Activated T-cell treated with anti-CD3 and anti-CD28 coated beads for 1 hour (primary cell): ENCODE results near the gene NME7.
"Not testable (repeated sequence)": the region's sequence is repeated elsewhere in the genome, so short reads cannot be mapped to it uniquely, and the experiment has no call there.

Experiments
- DNase-seq: peaks from one replicate; pipeline ENCODE4 v3.0.0-alpha.2; 2020; ENCODE audit warnings: low read depth

Gene NME7

GRCh38 chr1:169367686-169368405 lies at the start of gene NME7, which contains the start of gene BLZF1:
Gene NME7, minus strand, starts transcription at chr1:169367797. Its CDS starts 87 bp downstream, at chr1:169367710.
Gene BLZF1, plus strand, starts transcription at chr1:169368195. Its CDS starts 1,328 bp downstream, at chr1:169369523.
- peak; percentile 97 for DNase-seq

- DNase-seq: no peak
These were observed 47.4 kb upstream of the NME7 start for GRCh38 chr1:169414952-169415351.

GRCh38 chr1:169408340-169408739 lies 40.7 kb upstream of the NME7 start:
- DNase-seq: not testable (repeated sequence)

- DNase-seq: not testable (repeated sequence)
These were observed 35.0 kb upstream of the NME7 start for GRCh38 chr1:169402578-169402977.

GRCh38 chr1:169395955-169396354 lies 28.4 kb upstream of the NME7 start:
- DNase-seq: no peak

- no peak for DNase-seq
These were observed 24.8 kb upstream of the NME7 start for GRCh38 chr1:169392406-169392805.

- no peak for DNase-seq
These were observed 22.7 kb upstream of the NME7 start for GRCh38 chr1:169390303-169390702.

GRCh38 chr1:169387399-169387798 lies 19.8 kb upstream of the NME7 start:
- no peak for DNase-seq

- DNase-seq: no peak
These were observed 15.9 kb upstream of the NME7 start for GRCh38 chr1:169383449-169383848.

GRCh38 chr1:169381162-169381561 lies 13.6 kb upstream of the NME7 start:
- DNase-seq: no peak

GRCh38 chr1:169371404-169371803 lies 3.8 kb upstream of the NME7 start:
- DNase-seq: no peak

GRCh38 chr1:169368406-169368769 lies 791 bp upstream of the NME7 start:
- DNase-seq: no peak

GRCh38 chr1:169367096-169367685 lies 406 bp downstream of the NME7 start:
- no peak for DNase-seq

- DNase-seq: no peak
These were observed 2.6 kb downstream of the NME7 start for GRCh38 chr1:169364948-169365347.

GRCh38 chr1:169363046-169363730 lies 4.4 kb downstream of the NME7 start:
- no peak for DNase-seq

GRCh38 chr1:169361281-169361680 lies 6.3 kb downstream of the NME7 start:
- DNase-seq: no peak

GRCh38 chr1:169360415-169360814 lies 7.2 kb downstream of the NME7 start:
- no peak for DNase-seq

- DNase-seq: no peak
These were observed 19.1 kb downstream of the NME7 start for GRCh38 chr1:169348383-169349036.

- no peak for DNase-seq
These were observed 19.8 kb downstream of the NME7 start for GRCh38 chr1:169347688-169348382.

GRCh38 chr1:169346036-169346589 lies 21.5 kb downstream of the NME7 start:
- DNase-seq: no peak

- no peak for DNase-seq
These were observed 22.1 kb downstream of the NME7 start for GRCh38 chr1:169345511-169345910.

- not testable (repeated sequence) for DNase-seq
These were observed 25.5 kb downstream of the NME7 start for GRCh38 chr1:169342096-169342495.
